Loucy (cell line): ENCODE data around the gene LYRM4.

Experiments
- EZH2phosphoT487 ChIP-seq: fragments of 200-600 bp; IDR thresholded peaks from 2 replicates; pipeline ENCODE4 v1.6.1; 2018; ENCODE audit warnings: antibody characterized with exemption, mild to moderate bottlenecking, moderate library complexity, borderline replicate concordance
- TF ChIP-seq, protein P1 (sequence below): fragments of 200-600 bp; sonication (generic); conservative IDR thresholded peaks from 2 replicates; pipeline ENCODE4 v1.5.1; 2014; ENCODE audit warnings: mild to moderate bottlenecking, antibody characterized with exemption, low read length

DNA sequence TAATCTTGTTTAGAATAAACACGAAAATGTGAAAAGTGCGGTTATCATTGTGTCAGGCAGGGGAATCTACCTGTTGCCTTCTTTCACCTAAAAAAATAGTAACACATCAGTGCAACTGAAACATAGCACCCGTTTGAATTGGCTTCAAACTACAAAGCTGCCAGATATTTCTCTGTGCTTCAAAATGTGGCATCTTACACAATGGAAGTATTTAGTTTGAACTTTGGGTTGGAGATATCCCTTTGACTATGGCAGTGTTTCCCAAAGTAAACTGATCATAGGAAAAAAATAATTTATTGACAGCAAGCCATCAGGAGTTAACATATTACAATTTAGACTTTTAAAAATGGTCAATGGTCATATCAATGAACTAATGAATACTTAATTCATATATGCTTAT is 172.0 kb downstream of the LYRM4 start:
- TF ChIP-seq, protein P1, sequence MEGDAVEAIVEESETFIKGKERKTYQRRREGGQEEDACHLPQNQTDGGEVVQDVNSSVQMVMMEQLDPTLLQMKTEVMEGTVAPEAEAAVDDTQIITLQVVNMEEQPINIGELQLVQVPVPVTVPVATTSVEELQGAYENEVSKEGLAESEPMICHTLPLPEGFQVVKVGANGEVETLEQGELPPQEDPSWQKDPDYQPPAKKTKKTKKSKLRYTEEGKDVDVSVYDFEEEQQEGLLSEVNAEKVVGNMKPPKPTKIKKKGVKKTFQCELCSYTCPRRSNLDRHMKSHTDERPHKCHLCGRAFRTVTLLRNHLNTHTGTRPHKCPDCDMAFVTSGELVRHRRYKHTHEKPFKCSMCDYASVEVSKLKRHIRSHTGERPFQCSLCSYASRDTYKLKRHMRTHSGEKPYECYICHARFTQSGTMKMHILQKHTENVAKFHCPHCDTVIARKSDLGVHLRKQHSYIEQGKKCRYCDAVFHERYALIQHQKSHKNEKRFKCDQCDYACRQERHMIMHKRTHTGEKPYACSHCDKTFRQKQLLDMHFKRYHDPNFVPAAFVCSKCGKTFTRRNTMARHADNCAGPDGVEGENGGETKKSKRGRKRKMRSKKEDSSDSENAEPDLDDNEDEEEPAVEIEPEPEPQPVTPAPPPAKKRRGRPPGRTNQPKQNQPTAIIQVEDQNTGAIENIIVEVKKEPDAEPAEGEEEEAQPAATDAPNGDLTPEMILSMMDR = no peak
- TF ChIP-seq EZH2phosphoT487 = no peak
